ENCODE results near the gene JMJD8.

DNA sequence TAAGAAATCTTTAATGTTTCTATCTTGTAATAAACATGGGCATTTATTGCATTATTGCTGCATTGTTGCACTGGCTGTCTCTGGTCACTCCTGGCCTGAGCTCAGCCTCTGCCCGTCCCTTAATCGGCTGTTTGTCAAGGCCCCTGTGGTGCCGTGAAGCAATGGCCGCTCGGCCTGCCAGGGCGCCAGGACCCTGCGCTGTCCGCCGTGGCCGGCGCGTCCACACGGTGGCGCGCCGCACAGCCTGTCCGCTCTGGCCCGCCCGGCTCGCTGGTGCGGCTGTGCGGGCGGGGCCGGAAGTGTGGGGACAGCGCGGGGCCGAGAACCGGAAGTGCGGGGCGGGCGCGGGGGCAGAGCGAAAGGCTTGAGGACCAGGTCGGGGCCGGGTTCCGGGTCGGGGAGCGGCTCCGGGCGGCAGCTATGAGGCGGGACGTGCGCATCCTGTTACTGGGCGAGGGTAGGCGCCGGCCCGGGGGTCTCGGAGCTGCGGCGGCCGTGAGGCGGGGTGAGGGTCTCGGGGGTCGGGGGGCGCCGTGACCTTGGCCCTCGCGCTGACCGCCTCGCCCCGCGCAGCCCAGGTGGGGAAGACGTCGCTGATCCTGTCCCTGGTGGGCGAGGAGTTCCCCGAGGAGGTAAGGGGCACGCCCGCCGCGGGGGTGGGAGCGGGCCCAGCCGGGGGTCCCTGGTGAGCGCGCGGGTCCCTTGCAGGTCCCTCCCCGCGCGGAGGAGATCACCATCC, 16.2 kb downstream of the JMJD8 start, which contains the start of gene RHOT2:
- TF ChIP-seq, protein P1, sequence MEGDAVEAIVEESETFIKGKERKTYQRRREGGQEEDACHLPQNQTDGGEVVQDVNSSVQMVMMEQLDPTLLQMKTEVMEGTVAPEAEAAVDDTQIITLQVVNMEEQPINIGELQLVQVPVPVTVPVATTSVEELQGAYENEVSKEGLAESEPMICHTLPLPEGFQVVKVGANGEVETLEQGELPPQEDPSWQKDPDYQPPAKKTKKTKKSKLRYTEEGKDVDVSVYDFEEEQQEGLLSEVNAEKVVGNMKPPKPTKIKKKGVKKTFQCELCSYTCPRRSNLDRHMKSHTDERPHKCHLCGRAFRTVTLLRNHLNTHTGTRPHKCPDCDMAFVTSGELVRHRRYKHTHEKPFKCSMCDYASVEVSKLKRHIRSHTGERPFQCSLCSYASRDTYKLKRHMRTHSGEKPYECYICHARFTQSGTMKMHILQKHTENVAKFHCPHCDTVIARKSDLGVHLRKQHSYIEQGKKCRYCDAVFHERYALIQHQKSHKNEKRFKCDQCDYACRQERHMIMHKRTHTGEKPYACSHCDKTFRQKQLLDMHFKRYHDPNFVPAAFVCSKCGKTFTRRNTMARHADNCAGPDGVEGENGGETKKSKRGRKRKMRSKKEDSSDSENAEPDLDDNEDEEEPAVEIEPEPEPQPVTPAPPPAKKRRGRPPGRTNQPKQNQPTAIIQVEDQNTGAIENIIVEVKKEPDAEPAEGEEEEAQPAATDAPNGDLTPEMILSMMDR (conservative IDR thresholded peaks at IDR 0.05; ENCODE audit: low read length): peak; percentile 94
- no peak for TF ChIP-seq EZH2phosphoT487 (IDR thresholded peaks at IDR 0.05; ENCODE audit: borderline replicate concordance, low read depth, low read length)
